HepG2 (cell line): ENCODE results near the gene PRSS21. TPM values are rescaled to one million over a fixed set of nuclear protein-coding genes. Genes with fewer than 3 reads are reported as not detected.
A peak's percentile ranks its signal among the peaks of the same experiment; 100 is the strongest.

Source experiments
- ATAC-seq: fragments of 200-7000 bp; cut with Tn5 transposase; 3 replicates; pipeline ENCODE4 v1.9.1; 2020; ENCODE audit warnings: mild to moderate bottlenecking, moderate library complexity
- BruUV-seq: library from RNA; stranded (reverse); fragments of 400-500 nt; replicated peaks from 2 replicates; lab custom pipeline; 2021; lab: Mats Ljungman, UMichigan
- CTCF ChIA-PET: fragments of 300-600 bp; formaldehyde crosslinking; extraction: SDS; loops from one replicate; lab custom pipeline; 2021; ENCODE audit warnings: low total read pairs, inconsistent platforms, low intra/inter-chr PET ratio; lab: Yijun Ruan, JAX
- POLR2A ChIA-PET: fragments of 350-600 bp; sonication (Branson Sonifier 250); formaldehyde crosslinking; loops from one replicate; lab custom pipeline; 2020; ENCODE audit warnings: antibody characterized with exemption, inconsistent platforms; lab: Yijun Ruan, JAX
- DNase-seq: peaks from one replicate; pipeline ENCODE4 v3.0.0-alpha.2; 2015; ENCODE audit warnings: low spot score
- FAIRE-seq: peaks from 3 replicates; lab custom pipeline; 2011; peaks lifted over from hg19 to GRCh38; lab: Jason Lieb, UNC
- H2AFZ ChIP-seq: one replicate; pipeline ENCODE4 v1.6.1; 2011; ENCODE audit warnings: low read length, inconsistent platforms
- H3K27ac ChIP-seq: fragments of 300-600 bp; 3 replicates; pipeline ENCODE4 v1.8.0; 2011; ENCODE audit warnings: mixed run types, mild to moderate bottlenecking, mixed read lengths, low read length, inconsistent platforms; ENCODE audit not compliant: insufficient read depth; ENCODE audit errors: extremely low read length
- H3K27me3 ChIP-seq, 2 experiments: fragments of 200-600 bp in 1 of 2; 2 replicates in 1 of 2; 3 replicates in 1 of 2; pipeline versions ENCODE4 v1.6.0 to v1.8.0; 2011; ENCODE audit warnings: low read length in 2 of 2, mild to moderate bottlenecking in 2 of 2, moderate library complexity in 2 of 2, inconsistent platforms in 1 of 2; ENCODE audit not compliant: insufficient read depth in 2 of 2, control insufficient read depth in 1 of 2
- H3K36me3 ChIP-seq, 2 experiments: fragments of 200-600 bp in 1 of 2; replicated peaks in 1 of 2; 2 replicates in 1 of 2; 3 replicates in 1 of 2; pipeline versions ENCODE4 v1.5.1 to v1.8.0; 2011; ENCODE audit warnings: low read length in 2 of 2, inconsistent platforms in 1 of 2; ENCODE audit not compliant: insufficient read depth in 2 of 2, control insufficient read depth in 1 of 2
- H3K4me1 ChIP-seq: 2 replicates; pipeline ENCODE4 v1.5.1; 2012; ENCODE audit warnings: low read length, inconsistent platforms; ENCODE audit not compliant: insufficient read depth
- H3K4me2 ChIP-seq: 2 replicates; pipeline ENCODE4 v1.6.0; 2011; ENCODE audit warnings: low read depth, low read length, inconsistent platforms
- H3K4me3 ChIP-seq, 3 experiments: fragments of 200-600 bp in 1 of 3; sonication (generic), shearing (Covaris generic) in 1 of 3; replicated peaks in 1 of 3; 2 replicates each; pipeline ENCODE4 v1.5.1; 2011 to 2016; ENCODE audit warnings: low read length in 3 of 3, inconsistent platforms in 2 of 3, low read depth in 2 of 3, mild to moderate bottlenecking in 2 of 3, control low read depth in 1 of 3, mixed read lengths in 1 of 3; ENCODE audit not compliant: insufficient read depth in 1 of 3
- H3K79me2 ChIP-seq: one replicate; pipeline ENCODE4 v1.6.1; 2011; ENCODE audit warnings: low read length, inconsistent platforms; ENCODE audit not compliant: insufficient read depth
- H3K9ac ChIP-seq: 2 replicates; pipeline ENCODE4 v1.6.0; 2011; ENCODE audit warnings: mild to moderate bottlenecking, low read depth, low read length, inconsistent platforms; ENCODE audit not compliant: insufficient read depth
- H3K9me3 ChIP-seq: 2 replicates; pipeline ENCODE4 v1.5.1; 2012; ENCODE audit warnings: mild to moderate bottlenecking, low read length
- H4K20me1 ChIP-seq: 2 replicates; pipeline ENCODE4 v1.6.0; 2011; ENCODE audit warnings: inconsistent platforms, mild to moderate bottlenecking, low read length, moderate library complexity; ENCODE audit not compliant: insufficient read depth
- AGO1 ChIP-seq: fragments of 200-400 bp; formaldehyde crosslinking; IDR thresholded peaks from 2 replicates; pipeline ENCODE4 v1.6.1; 2017; ENCODE audit warnings: mild to moderate bottlenecking, low read depth, low read length, moderate library complexity; ENCODE audit not compliant: poor library complexity, severe bottlenecking
- AGO2 ChIP-seq: fragments of 200-400 bp; formaldehyde crosslinking; optimal IDR thresholded peaks from 2 replicates; pipeline ENCODE3; 2017; ENCODE audit warnings: mild to moderate bottlenecking, low read depth, low read length, moderate library complexity
- KLF12 ChIP-seq: sonication (generic); formaldehyde crosslinking; IDR thresholded peaks from 2 replicates; pipeline ENCODE4 v1.4.0; 2020; ENCODE audit warnings: missing genetic modification reagents, borderline replicate concordance
- MIXL1 ChIP-seq: IDR thresholded peaks from 2 replicates; pipeline ENCODE4 v1.6.1; 2016
- POLR2A ChIP-seq, 2 experiments: IDR thresholded peaks; 2 replicates each; pipeline ENCODE4 v1.6.1; 2011; ENCODE audit warnings: low read depth in 2 of 2, low read length in 2 of 2, mild to moderate bottlenecking in 1 of 2, moderate library complexity in 1 of 2; ENCODE audit not compliant: insufficient read depth in 1 of 2
- POLR2G ChIP-seq: fragments of 200-400 bp; formaldehyde crosslinking; IDR thresholded peaks from 2 replicates; pipeline ENCODE4 v1.6.1; 2018; ENCODE audit warnings: mild to moderate bottlenecking, low read depth, low read length, moderate library complexity
- RBFOX2 ChIP-seq: fragments of 200-400 bp; formaldehyde crosslinking; IDR thresholded peaks from 2 replicates; pipeline ENCODE4 v1.6.1; 2017; ENCODE audit warnings: low read depth, mild to moderate bottlenecking, low read length
- RBM22 ChIP-seq: fragments of 200-400 bp; formaldehyde crosslinking; optimal IDR thresholded peaks from 2 replicates; pipeline ENCODE3; 2017; ENCODE audit warnings: mild to moderate bottlenecking, low read length, moderate library complexity
- WGBS: methylation state at CpG from one replicate; pipeline ENCODE4 v1.1.6; 2017; ENCODE audit warnings: low lambda C conversion rate; 5-methylcytosine and 5-hydroxymethylcytosine counted together
- in situ Hi-C: cut with HindIII; loops from 2 replicates; pipeline ENCODE4 v1.10.0; 2017; ENCODE audit warnings: low pct_unique_long_range_greater_than_20kb; ENCODE audit not compliant: extremely low pct_ligation_motif_present
- intact Hi-C: fragments of 100-400 bp; cut with micrococcal nuclease; formaldehyde crosslinking; loops from one replicate; pipeline ENCODE4 v1.10.0; 2022; ENCODE audit not compliant: unreplicated experiment
- polyA plus RNA-seq, 8 experiments: library from polyadenylated mRNA; depleted of rRNA in 3 of 8; stranded (reverse) in 7 of 8; unstranded in 1 of 8; fragments of >200 nt; fragmentation: Illumina TruSeq in 4 of 8; extraction: Trizol in 4 of 8; gene quantifications; 2 replicates each; pipeline versions ENCODE4 v1.2.1 to v1.2.3, GENCODE V29; 2011 to 2016; ENCODE audit warnings: low read depth in 4 of 8, missing spikeins in 1 of 8, mixed read lengths in 1 of 8; ENCODE audit not compliant: insufficient read depth in 1 of 8
- total RNA-seq, 5 experiments: library from RNA; depleted of rRNA; stranded (reverse); fragments of >200 nt; fragmentation: Illumina TruSeq; extraction: Trizol; gene quantifications; 2 replicates each; pipeline ENCODE4 v1.2.3, GENCODE V29; 2016; ENCODE audit warnings: low read depth in 1 of 5
- TF ChIP-seq, protein P1 (sequence below): sonication (generic); formaldehyde crosslinking; IDR thresholded peaks from 2 replicates; pipeline ENCODE4 v1.4.0; 2020; ENCODE audit warnings: missing genetic modification reagents

PRSS21 gene
- total and polyA plus RNA-seq, 2 of the 13 experiments (the other 11 are each of a cell fraction or from before 2014, with no cell fraction given) = not detected

DNA sequence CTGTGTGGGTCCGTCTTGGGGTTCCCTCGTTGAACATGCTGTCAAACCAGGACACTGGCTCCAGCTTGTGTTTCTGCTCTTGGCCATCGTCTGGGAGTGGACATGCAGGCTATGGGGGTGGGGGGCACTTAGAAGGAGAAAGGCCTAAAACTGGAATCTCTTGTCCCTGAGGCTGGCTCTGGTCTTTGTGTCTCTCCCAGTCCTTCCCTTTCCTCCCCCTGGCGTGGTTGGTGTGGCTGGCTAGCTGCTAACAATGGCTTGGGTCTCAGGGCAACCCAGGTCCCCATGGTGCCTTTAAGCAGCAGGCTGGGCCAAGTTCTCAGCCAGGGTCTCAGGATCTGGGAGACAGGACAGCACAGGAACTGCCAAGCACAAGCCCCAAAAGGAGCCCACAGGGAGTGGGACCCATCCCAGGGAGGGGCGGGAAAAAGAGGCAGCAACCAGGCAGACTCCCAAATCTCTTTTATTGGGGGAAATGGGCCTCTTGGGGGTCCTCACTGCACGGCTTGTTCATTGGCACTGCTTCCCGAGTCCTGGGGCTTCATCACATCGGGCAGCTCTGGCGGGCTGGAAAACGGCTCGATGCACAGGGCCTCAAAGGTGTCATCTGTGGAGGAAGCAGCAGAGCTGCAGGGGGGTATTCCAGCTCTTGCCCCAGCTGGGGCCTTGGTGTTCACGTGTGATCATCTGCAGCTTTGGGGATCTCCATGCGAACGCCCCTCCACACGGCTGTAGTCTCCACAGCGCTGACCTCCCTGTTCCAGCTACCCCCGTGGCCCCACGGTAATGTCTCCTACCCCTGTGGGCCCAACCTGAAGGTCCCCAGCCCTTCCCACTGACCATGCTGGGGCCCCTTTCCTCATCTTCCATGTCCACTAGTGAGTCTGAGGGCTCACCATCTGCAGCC is 45.3 kb upstream of the PRSS21 start:
- CTCF ChIA-PET = no interaction called here
- peak; percentile 18 to 19; a peak in 2 of 4 replicates for TF ChIP-seq POLR2A (IDR thresholded peaks at IDR 0.05; ENCODE audit: insufficient read depth in 1 of 2, low read depth in 2 of 2, low read length in 2 of 2)
- peak; percentile 97 for TF ChIP-seq AGO2
- TF ChIP-seq POLR2G = peak; percentile 64
- TF ChIP-seq RBM22 = peak; percentile 90
- no peak for TF ChIP-seq MIXL1 (CRISPR knock-in tag)
- TF ChIP-seq RBFOX2 = peak; percentile 58
- peak; percentile 47 for TF ChIP-seq AGO1
- no peak for TF ChIP-seq KLF12
- TF ChIP-seq, protein P1, sequence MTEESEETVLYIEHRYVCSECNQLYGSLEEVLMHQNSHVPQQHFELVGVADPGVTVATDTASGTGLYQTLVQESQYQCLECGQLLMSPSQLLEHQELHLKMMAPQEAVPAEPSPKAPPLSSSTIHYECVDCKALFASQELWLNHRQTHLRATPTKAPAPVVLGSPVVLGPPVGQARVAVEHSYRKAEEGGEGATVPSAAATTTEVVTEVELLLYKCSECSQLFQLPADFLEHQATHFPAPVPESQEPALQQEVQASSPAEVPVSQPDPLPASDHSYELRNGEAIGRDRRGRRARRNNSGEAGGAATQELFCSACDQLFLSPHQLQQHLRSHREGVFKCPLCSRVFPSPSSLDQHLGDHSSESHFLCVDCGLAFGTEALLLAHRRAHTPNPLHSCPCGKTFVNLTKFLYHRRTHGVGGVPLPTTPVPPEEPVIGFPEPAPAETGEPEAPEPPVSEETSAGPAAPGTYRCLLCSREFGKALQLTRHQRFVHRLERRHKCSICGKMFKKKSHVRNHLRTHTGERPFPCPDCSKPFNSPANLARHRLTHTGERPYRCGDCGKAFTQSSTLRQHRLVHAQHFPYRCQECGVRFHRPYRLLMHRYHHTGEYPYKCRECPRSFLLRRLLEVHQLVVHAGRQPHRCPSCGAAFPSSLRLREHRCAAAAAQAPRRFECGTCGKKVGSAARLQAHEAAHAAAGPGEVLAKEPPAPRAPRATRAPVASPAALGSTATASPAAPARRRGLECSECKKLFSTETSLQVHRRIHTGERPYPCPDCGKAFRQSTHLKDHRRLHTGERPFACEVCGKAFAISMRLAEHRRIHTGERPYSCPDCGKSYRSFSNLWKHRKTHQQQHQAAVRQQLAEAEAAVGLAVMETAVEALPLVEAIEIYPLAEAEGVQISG (CRISPR knock-in tag) = 0 out of 2 replicates have a peak, but pooled peaks have one; percentile 19
- no peak overlapping the region for H3K4me2 ChIP-seq
- in situ Hi-C loops (no loop called here), intact Hi-C loops (no loop called here)
- H3K9ac ChIP-seq = no peak overlapping the region
- FAIRE-seq (no peak), ATAC-seq (peak; percentile 1; the same call in 1 of the 3 replicates), DNase-seq (no peak)
- H3K79me2 ChIP-seq = peaks cover 29% of the 10 kb centered on the region
- 99% methylated on average over 10 of the region's 18 CpGs for WGBS
- peaks cover 14% of the 10 kb centered on the region for H3K4me1 ChIP-seq
- POLR2A ChIA-PET = no interaction called here
- H3K4me3 ChIP-seq = no peak overlapping the region
- H3K9me3 ChIP-seq = no peaks in the 10 kb centered on the region
- H2AFZ ChIP-seq = no peak overlapping the region
- peaks cover 7% of the 10 kb centered on the region; the same call in 1 of the 2 replicates for H4K20me1 ChIP-seq
- H3K36me3 ChIP-seq = peaks cover 41 to 75% of the 10 kb centered on the region in 2 experiments
- H3K27ac ChIP-seq = no peak overlapping the region
- BruUV-seq = no TSS peak
- no peaks in the 10 kb centered on the region for H3K27me3 ChIP-seq
